OCI-LY3 (cell line): Measurements from ENCODE around the gene IL13.

Experiments
- CTCF ChIP-seq: fragments of 200-600, 300-600 bp; sonication (generic); IDR thresholded peaks from 2 replicates; pipeline ENCODE4 v1.5.1; 2014; ENCODE audit warnings: antibody characterized with exemption, low read length, low read depth
- EZH2phosphoT487 ChIP-seq: fragments of 200-600 bp; shearing (Covaris generic); IDR thresholded peaks from 2 replicates; pipeline ENCODE4 v1.6.1; 2018; ENCODE audit warnings: antibody characterized with exemption, mixed run types, low read depth

- no peak for TF ChIP-seq CTCF
- TF ChIP-seq EZH2phosphoT487, result no peak
These were observed 46.0 kb upstream of the IL13 start for GRCh38 chr5:132611965-132612364.
